ENCODE data around the gene MYO9A. TPM values are rescaled to one million over a fixed set of nuclear protein-coding genes. Genes with fewer than 3 reads are reported as not detected.

Gene MYO9A
- total RNA-seq, 4 donors from 2014 or later = 88.5 to 183 (median 115) TPM

DNA sequence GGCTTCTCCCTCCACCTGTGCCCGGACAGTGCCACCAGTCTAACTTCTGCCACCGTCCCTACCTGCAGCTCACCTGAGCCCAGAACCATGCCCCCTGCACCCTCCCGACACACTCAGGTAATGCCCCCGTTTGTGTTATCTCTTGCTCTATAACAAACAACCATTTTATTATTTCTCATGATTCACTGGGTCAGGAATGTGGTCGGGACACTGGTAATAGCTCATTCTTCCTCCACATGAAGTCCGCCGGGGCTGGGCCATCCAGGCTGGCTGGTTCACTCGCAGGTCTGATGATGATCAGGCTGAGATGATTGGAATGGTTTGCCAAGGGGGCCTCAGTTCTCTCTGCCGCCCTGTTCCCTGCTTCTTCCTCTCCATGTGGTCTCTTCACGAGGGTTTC is 327.9 kb downstream of the MYO9A start:
- WGBS, 2 donors = 78 to 84% methylated on average over 10 of the region's 10 CpGs
- Histone ChIP-seq H3K36me3 (no peaks in the 10 kb centered on the region), H3K27me3 (no peaks in the 10 kb centered on the region), H3K27ac (no peak overlapping the region), H3K4me1 (no peaks in the 10 kb centered on the region), H3K4me3 (replicated peaks in 1 of 3) (no peak overlapping the region), H3K9me3 (no peaks in the 10 kb centered on the region)
- no peak for DNase-seq
- no peak for TF ChIP-seq POLR2A (IDR thresholded peaks at IDR 0.05)
- TF ChIP-seq, protein P1, sequence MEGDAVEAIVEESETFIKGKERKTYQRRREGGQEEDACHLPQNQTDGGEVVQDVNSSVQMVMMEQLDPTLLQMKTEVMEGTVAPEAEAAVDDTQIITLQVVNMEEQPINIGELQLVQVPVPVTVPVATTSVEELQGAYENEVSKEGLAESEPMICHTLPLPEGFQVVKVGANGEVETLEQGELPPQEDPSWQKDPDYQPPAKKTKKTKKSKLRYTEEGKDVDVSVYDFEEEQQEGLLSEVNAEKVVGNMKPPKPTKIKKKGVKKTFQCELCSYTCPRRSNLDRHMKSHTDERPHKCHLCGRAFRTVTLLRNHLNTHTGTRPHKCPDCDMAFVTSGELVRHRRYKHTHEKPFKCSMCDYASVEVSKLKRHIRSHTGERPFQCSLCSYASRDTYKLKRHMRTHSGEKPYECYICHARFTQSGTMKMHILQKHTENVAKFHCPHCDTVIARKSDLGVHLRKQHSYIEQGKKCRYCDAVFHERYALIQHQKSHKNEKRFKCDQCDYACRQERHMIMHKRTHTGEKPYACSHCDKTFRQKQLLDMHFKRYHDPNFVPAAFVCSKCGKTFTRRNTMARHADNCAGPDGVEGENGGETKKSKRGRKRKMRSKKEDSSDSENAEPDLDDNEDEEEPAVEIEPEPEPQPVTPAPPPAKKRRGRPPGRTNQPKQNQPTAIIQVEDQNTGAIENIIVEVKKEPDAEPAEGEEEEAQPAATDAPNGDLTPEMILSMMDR (IDR thresholded peaks at IDR 0.05) = no peak
- intact Hi-C loops (cut with DNase I) = no loop called here

DNA sequence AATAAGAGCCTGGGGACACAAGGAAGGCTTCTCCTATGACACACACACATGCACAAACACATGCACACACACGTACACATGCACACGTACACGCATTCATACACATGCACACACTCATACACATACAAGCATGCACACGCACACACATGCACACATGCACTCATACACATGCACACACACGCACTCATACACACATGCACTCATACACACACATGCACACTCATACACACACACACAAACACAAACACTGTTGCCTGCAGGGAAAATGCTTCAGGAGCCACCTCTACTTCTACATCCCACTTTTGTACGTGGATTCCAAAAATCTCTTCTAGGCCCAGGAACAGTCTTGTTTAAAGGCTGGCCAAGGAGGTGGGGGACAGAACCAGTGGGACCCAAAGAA is 328.3 kb downstream of the MYO9A start:
- Histone ChIP-seq H3K9me3 (no peaks in the 10 kb centered on the region), H3K4me1 (no peaks in the 10 kb centered on the region), H3K27ac (no peak overlapping the region), H3K27me3 (no peaks in the 10 kb centered on the region), H3K4me3 (replicated peaks in 1 of 3) (no peak overlapping the region), H3K36me3 (no peaks in the 10 kb centered on the region)
- intact Hi-C loops (cut with DNase I) = no loop called here
- WGBS, 2 donors = 95 to 99% methylated on average over 6 of the region's 6 CpGs
- TF ChIP-seq POLR2A (IDR thresholded peaks at IDR 0.05) = no peak
- TF ChIP-seq, protein P1 (IDR thresholded peaks at IDR 0.05) = no peak
- DNase-seq = no peak

DNA sequence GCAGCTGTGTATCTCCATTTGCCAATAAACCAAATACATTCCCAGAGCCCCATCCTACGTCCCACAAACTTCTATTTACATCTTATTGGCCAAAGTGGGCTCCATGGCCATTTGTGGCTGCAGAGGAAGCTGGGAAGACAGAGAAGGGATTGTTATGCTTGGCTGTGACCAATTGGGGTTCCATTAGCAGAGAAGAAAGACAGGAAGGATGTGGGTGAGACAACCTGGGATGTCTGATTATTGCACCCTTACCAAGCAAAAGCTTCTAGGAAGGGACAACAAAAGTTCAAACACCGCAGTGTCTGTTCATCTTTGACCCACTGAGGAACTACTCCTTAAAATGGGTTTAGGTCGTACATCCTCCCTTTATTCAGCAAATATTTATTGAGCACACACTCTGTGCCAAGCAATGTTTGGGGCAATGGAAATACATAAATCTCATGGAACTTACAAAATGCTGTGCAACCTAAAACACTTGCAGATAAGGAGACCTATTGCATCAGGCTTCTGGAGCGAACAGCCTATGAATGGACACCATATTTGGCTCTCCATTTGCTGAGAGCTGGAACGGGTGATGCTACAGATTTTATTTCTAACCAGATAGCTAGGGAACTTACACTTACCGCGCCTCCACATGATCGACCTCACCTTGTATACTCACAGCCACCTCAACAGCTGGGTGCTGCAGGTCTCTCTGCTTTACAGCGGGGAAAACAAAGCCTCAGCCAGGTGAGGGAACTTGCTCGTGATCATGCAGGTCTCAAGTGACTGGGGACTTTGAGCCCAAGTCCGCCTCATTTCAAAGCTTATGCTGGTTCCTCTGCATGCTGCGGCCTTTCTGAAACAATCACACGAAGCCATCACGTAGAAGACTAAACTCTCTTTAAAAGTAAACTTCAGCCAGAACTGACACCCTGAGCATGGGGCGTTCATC is 329.0 kb downstream of the MYO9A start:
- no peaks in the 10 kb centered on the region for H3K27me3 ChIP-seq
- H3K36me3 ChIP-seq = no peaks in the 10 kb centered on the region
- no peak for TF ChIP-seq POLR2A (IDR thresholded peaks at IDR 0.05)
- TF ChIP-seq, protein P1 (IDR thresholded peaks at IDR 0.05) = no peak
- H3K4me3 ChIP-seq (replicated peaks in 1 of 3) = no peak overlapping the region
- H3K9me3 ChIP-seq = no peaks in the 10 kb centered on the region
- H3K27ac ChIP-seq = no peak overlapping the region
- 89 to 91% methylated on average over 15 of the region's 15 CpGs for WGBS, 2 donors
- H3K4me1 ChIP-seq = no peaks in the 10 kb centered on the region
- no peak for DNase-seq
- intact Hi-C loops (cut with DNase I) = no loop called here

DNA sequence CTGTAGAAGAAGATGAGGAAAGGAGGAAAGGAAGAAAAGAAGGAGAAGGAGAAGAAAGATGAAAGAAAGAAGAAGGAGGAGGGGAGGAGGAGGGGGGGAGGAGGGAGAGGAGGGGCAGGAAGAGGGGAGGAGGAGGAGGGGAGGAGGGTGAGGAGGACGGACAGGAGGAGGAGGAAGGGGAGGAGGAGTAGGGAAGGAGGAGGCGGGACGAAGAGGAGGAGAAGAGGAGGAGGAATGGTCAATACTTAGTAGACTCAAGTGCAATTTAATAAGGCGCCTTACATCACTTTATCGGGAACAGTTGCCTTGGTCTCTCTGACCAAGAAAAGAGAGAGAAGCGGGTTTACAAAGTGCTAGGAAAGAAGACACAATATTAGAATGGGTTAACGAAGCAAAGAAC is 331.3 kb downstream of the MYO9A start:
- intact Hi-C loops (cut with DNase I) = no loop called here
- WGBS, 2 donors = 87 to 90% methylated on average over 7 of the region's 7 CpGs
- DNase-seq = no peak
- Histone ChIP-seq H3K36me3 (no peaks in the 10 kb centered on the region), H3K9me3 (no peaks in the 10 kb centered on the region), H3K27ac (no peak overlapping the region), H3K4me1 (no peaks in the 10 kb centered on the region), H3K27me3 (no peaks in the 10 kb centered on the region), H3K4me3 (replicated peaks in 1 of 3) (no peak overlapping the region)
- TF ChIP-seq POLR2A (IDR thresholded peaks at IDR 0.05) = no peak
- TF ChIP-seq, protein P1 (IDR thresholded peaks at IDR 0.05) = no peak

DNA sequence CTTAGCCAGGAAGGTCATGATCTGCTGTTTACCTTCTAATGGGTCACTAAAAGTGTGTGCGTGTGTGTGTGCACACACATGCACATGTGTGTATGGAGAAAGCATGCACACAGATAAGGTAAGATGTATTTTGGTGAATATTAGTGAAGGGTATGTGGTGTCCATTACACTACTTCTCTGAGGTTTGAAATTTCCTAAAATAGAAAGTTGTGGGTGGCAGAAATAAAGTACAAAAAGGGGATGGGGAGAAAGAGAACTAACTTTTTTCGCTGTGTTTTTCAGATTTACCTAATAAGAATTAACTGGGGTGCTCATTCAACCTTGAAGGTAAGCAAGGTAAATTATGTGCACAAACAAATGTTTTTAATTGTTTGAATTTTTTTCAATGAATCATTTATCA is 332.0 kb downstream of the MYO9A start:
- no peaks in the 10 kb centered on the region for H3K9me3 ChIP-seq
- TF ChIP-seq POLR2A (IDR thresholded peaks at IDR 0.05) = no peak
- TF ChIP-seq, protein P1 (IDR thresholded peaks at IDR 0.05) = no peak
- H3K36me3 ChIP-seq = no peaks in the 10 kb centered on the region
- no peak overlapping the region for H3K27ac ChIP-seq
- 91 to 94% methylated on average over 2 of the region's 2 CpGs for WGBS, 2 donors
- intact Hi-C loops (cut with DNase I) = no loop called here
- H3K4me1 ChIP-seq = no peaks in the 10 kb centered on the region
- H3K27me3 ChIP-seq = no peaks in the 10 kb centered on the region
- H3K4me3 ChIP-seq (replicated peaks in 1 of 3) = no peak overlapping the region
- no peak for DNase-seq

Data from thyroid gland (tissue), 4 donors.